ENCODE data around the gene ZNF678.

ZNF678 gene

GRCh38 chr1:227560393-227561173 is 2.8 kb upstream of the ZNF678 start:
- no peak overlapping the region for H3K4me2 ChIP-seq
- TF ChIP-seq Cebpa-rat (IDR thresholded peaks at IDR 0.05) = no peak
- no peak overlapping the region for H3K9ac ChIP-seq
- peaks cover 45 to 70% (median 59%) of the 10 kb centered on the region in 11 experiments for H3K9me3 ChIP-seq (replicated peaks in 1 of 11)
- H3K4me3 ChIP-seq = no peak overlapping the region; a peak in 1 of 20 replicates
- no peaks in the 10 kb centered on the region for H3K27me3 ChIP-seq
- H3K27ac ChIP-seq = no peak overlapping the region
- no peaks in the 10 kb centered on the region for H4K20me1 ChIP-seq
- H3K4me1 ChIP-seq = peaks cover 7 to 15% (median 12%) of the 10 kb centered on the region in 10 experiments; a peak in 18 of 20 replicates
- peaks cover 0 to 5% (median 3%) of the 10 kb centered on the region in 11 experiments; a peak in 18 of 22 replicates for H3K36me3 ChIP-seq

GRCh38 chr1:227561241-227561907 is 2.0 kb upstream of the ZNF678 start:
- Histone ChIP-seq H3K9ac (no peak overlapping the region), H3K9me3 (replicated peaks in 1 of 11) (peaks cover 53 to 75% (median 67%) of the 10 kb centered on the region in 11 experiments), H3K4me3 (no peak overlapping the region), H3K27ac (no peak overlapping the region), H4K20me1 (no peaks in the 10 kb centered on the region), H3K36me3 (peaks cover 6 to 13% (median 11%) of the 10 kb centered on the region in 11 experiments; a peak in 20 of 22 replicates), H3K27me3 (no peaks in the 10 kb centered on the region), H3K4me2 (no peak overlapping the region), H3K4me1 (peaks cover 7 to 15% (median 12%) of the 10 kb centered on the region in 10 experiments; a peak in 18 of 20 replicates)
- TF ChIP-seq Cebpa-rat (IDR thresholded peaks at IDR 0.05) = no peak

- no peak overlapping the region for H3K4me2 ChIP-seq
- peaks cover 59 to 80% (median 74%) of the 10 kb centered on the region in 11 experiments for H3K9me3 ChIP-seq (replicated peaks in 1 of 11)
- no peaks in the 10 kb centered on the region for H4K20me1 ChIP-seq
- H3K36me3 ChIP-seq = peaks cover 11 to 19% (median 18%) of the 10 kb centered on the region in 11 experiments; a peak in 21 of 22 replicates
- H3K27me3 ChIP-seq = no peaks in the 10 kb centered on the region
- no peak overlapping the region for H3K4me3 ChIP-seq
- no peak overlapping the region for H3K27ac ChIP-seq
- peaks cover 7 to 15% (median 12%) of the 10 kb centered on the region in 10 experiments; a peak in 18 of 20 replicates for H3K4me1 ChIP-seq
- TF ChIP-seq Cebpa-rat (IDR thresholded peaks at IDR 0.05) = no peak
- no peak overlapping the region for H3K9ac ChIP-seq
These were observed 1.3 kb upstream of the ZNF678 start for GRCh38 chr1:227562037-227562436.

GRCh38 chr1:227562933-227563323 is 428 bp upstream of the ZNF678 start:
- peak overlapping the region in 3 of 11 experiments; percentile 87 to 93 (median 91); a peak in 3 of 22 replicates for H3K9ac ChIP-seq
- peak overlapping the region in 5 of 11 experiments; percentile 90 to 93 (median 91); a peak in 8 of 22 replicates for H3K27ac ChIP-seq
- H3K4me3 ChIP-seq = peak overlapping the region; percentile 71 to 87 (median 82); a peak in 16 of 20 replicates
- TF ChIP-seq Cebpa-rat (IDR thresholded peaks at IDR 0.05) = no peak
- peak overlapping the region in 4 of 11 experiments; percentile 10 to 95 (median 48); a peak in 5 of 22 replicates for H3K4me2 ChIP-seq
- H3K9me3 ChIP-seq (replicated peaks in 1 of 11) = peaks cover 62 to 82% (median 80%) of the 10 kb centered on the region in 11 experiments
- H3K36me3 ChIP-seq = peaks cover 18 to 28% (median 25%) of the 10 kb centered on the region in 11 experiments
- peaks cover 7 to 15% (median 12%) of the 10 kb centered on the region in 10 experiments; a peak in 18 of 20 replicates for H3K4me1 ChIP-seq
- H4K20me1 ChIP-seq = no peaks in the 10 kb centered on the region
- no peaks in the 10 kb centered on the region for H3K27me3 ChIP-seq

GRCh38 chr1:227567256-227567655 is 3.9 kb downstream of the ZNF678 start:
- Histone ChIP-seq H3K36me3 (peaks cover 43 to 65% (median 61%) of the 10 kb centered on the region in 11 experiments), H3K4me2 (no peak overlapping the region), H3K9ac (no peak overlapping the region), H3K4me1 (peaks cover 7 to 15% (median 12%) of the 10 kb centered on the region in 10 experiments; a peak in 18 of 20 replicates), H3K4me3 (0 out of 20 replicates have a peak overlapping the region, but pooled peaks of 2 of the 10 experiments have one; percentile 4 to 23), H3K9me3 (replicated peaks in 1 of 11) (peaks cover 70 to 82% (median 79%) of the 10 kb centered on the region in 11 experiments), H4K20me1 (no peaks in the 10 kb centered on the region), H3K27me3 (no peaks in the 10 kb centered on the region), H3K27ac (no peak overlapping the region)
- TF ChIP-seq Cebpa-rat (IDR thresholded peaks at IDR 0.05) = no peak

GRCh38 chr1:227568593-227568992 is 5.2 kb downstream of the ZNF678 start:
- Histone ChIP-seq H3K4me2 (no peak overlapping the region), H3K27me3 (no peaks in the 10 kb centered on the region), H3K9ac (no peak overlapping the region), H3K9me3 (replicated peaks in 1 of 11) (peaks cover 80 to 87% (median 85%) of the 10 kb centered on the region in 11 experiments), H3K36me3 (peaks cover 54 to 79% (median 74%) of the 10 kb centered on the region in 11 experiments), H3K27ac (no peak overlapping the region), H3K4me3 (0 out of 20 replicates have a peak overlapping the region, but pooled peaks of 1 of the 10 experiments have one; percentile 2), H4K20me1 (no peaks in the 10 kb centered on the region; a peak in 1 of 22 replicates), H3K4me1 (peaks cover 7 to 15% (median 11%) of the 10 kb centered on the region in 10 experiments; a peak in 18 of 20 replicates)
- TF ChIP-seq Cebpa-rat (IDR thresholded peaks at IDR 0.05) = 0 out of 22 replicates have a peak, but pooled peaks of 1 of the 11 experiments have one; percentile 13

GRCh38 chr1:227572752-227573151 is 9.4 kb downstream of the ZNF678 start:
- H3K4me2 ChIP-seq = no peak overlapping the region
- H3K9me3 ChIP-seq (replicated peaks in 1 of 11) = peaks cover 97 to 100% (median 100%) of the 10 kb centered on the region in 11 experiments
- H3K36me3 ChIP-seq = peaks cover 52 to 94% (median 83%) of the 10 kb centered on the region in 11 experiments
- H3K9ac ChIP-seq = no peak overlapping the region
- H4K20me1 ChIP-seq = no peaks in the 10 kb centered on the region; a peak in 1 of 22 replicates
- TF ChIP-seq Cebpa-rat (IDR thresholded peaks at IDR 0.05) = no peak
- H3K27me3 ChIP-seq = no peaks in the 10 kb centered on the region
- H3K4me3 ChIP-seq = peak overlapping the region in 2 of 10 experiments; percentile 12 to 21; a peak in 1 of 20 replicates
- no peak overlapping the region for H3K27ac ChIP-seq
- H3K4me1 ChIP-seq = no peaks in the 10 kb centered on the region

GRCh38 chr1:227574926-227575325 is 11.6 kb downstream of the ZNF678 start:
- Histone ChIP-seq H3K27me3 (no peaks in the 10 kb centered on the region), H4K20me1 (peaks cover 0 to 7% (median 0%) of the 10 kb centered on the region in 11 experiments; a peak in 3 of 22 replicates), H3K27ac (no peak overlapping the region), H3K4me2 (no peak overlapping the region), H3K9ac (no peak overlapping the region), H3K4me1 (no peaks in the 10 kb centered on the region), H3K4me3 (peak overlapping the region in 1 of 10 experiments; percentile 11; a peak in 1 of 20 replicates), H3K9me3 (replicated peaks in 1 of 11) (peaks cover 98 to 100% (median 100%) of the 10 kb centered on the region in 11 experiments), H3K36me3 (peaks cover 54 to 96% (median 84%) of the 10 kb centered on the region in 11 experiments)
- TF ChIP-seq Cebpa-rat (IDR thresholded peaks at IDR 0.05) = no peak

Measured in BLaER1 treated with 17β-estradiol and CSF1 and Interleukin-3, amounts not matched to agents 10 nM and 100 nM (cell line).